Small intestine (tissue), 16 donors: ENCODE results near the gene SLC35B3. TPM values are rescaled to one million over a fixed set of nuclear protein-coding genes. Genes with fewer than 3 reads are reported as not detected.
A peak's percentile ranks its signal among the peaks of the same experiment; 100 is the strongest.

Source experiments
- DNase-seq, 2 donors: peaks; one replicate each; pipeline versions ENCODE4 v3.0.0 to v3.0.0-alpha.2; 2013
- FAIRE-seq: peaks from 2 replicates; lab custom pipeline; 2012; peaks lifted over from hg19 to GRCh38; lab: Jason Lieb, UNC
- H3K27ac ChIP-seq, 3 donors: one replicate each; pipeline ENCODE4 v1.5.1; 2013; ENCODE audit warnings: low read length in 2 of 3, mild to moderate bottlenecking in 2 of 3, control low read depth in 1 of 3, inconsistent platforms in 1 of 3, low read depth in 1 of 3, moderate library complexity in 1 of 3
- H3K27me3 ChIP-seq, 3 donors: one replicate each; pipeline ENCODE4 v1.6.1; 2013; ENCODE audit warnings: low read length in 3 of 3, inconsistent platforms in 1 of 3; ENCODE audit not compliant: control insufficient read depth in 3 of 3, insufficient read depth in 3 of 3
- H3K36me3 ChIP-seq, 3 donors: one replicate each; pipeline ENCODE4 v1.6.1; 2013; ENCODE audit warnings: low read length in 3 of 3, inconsistent platforms in 1 of 3, low read depth in 1 of 3, mild to moderate bottlenecking in 1 of 3, moderate library complexity in 1 of 3; ENCODE audit not compliant: control insufficient read depth in 3 of 3, insufficient read depth in 2 of 3
- H3K4me1 ChIP-seq, 3 donors: one replicate each; pipeline ENCODE4 v1.6.1; 2013; ENCODE audit warnings: low read length in 2 of 3, inconsistent platforms in 1 of 3, low read depth in 1 of 3, mild to moderate bottlenecking in 1 of 3, moderate library complexity in 1 of 3; ENCODE audit not compliant: control insufficient read depth in 3 of 3, insufficient read depth in 2 of 3
- H3K4me3 ChIP-seq, 3 donors: one replicate each; pipeline ENCODE4 v1.5.1; 2013; ENCODE audit warnings: low read length in 3 of 3, control low read depth in 1 of 3, inconsistent platforms in 1 of 3, low read depth in 1 of 3, mild to moderate bottlenecking in 1 of 3, moderate library complexity in 1 of 3
- H3K9me3 ChIP-seq, 2 donors: one replicate each; pipeline ENCODE4 v1.6.1; 2013; ENCODE audit warnings: low read depth in 1 of 2, low read length in 1 of 2; ENCODE audit not compliant: control insufficient read depth in 2 of 2, insufficient read depth in 1 of 2
- WGBS, 3 donors: extraction: QIAGEN DNeasy Blood & Tissue Kit; methylation state at CpG; one replicate each; pipeline ENCODE4 v1.1.7; 2013; 5-methylcytosine and 5-hydroxymethylcytosine counted together
- long read RNA-seq, 10 donors: transcript quantifications; one replicate each; lab custom pipeline, GENCODE V29; 2026
- polyA plus RNA-seq, 4 donors: library from polyadenylated mRNA; stranded (reverse) in 3 of 4; unstranded in 1 of 4; fragments of 200-250 nt in 3 of 4; fragments of 120-200 nt in 1 of 4; gene quantifications; one replicate each; pipeline versions ENCODE4 v1.2.1 to v1.2.3, GENCODE V29; 2013
- donor health status: healthy with polysubstance abuse.
- donor health status: control.
- donor health status: control.
- donor health status: Bipolar disorder and iron deficiency.
- donor health status: healthy.

SLC35B3 gene
- 10 to 100 TPM; 18.6 to 35.0 (median 20.3) TPM for polyA plus RNA-seq
- long read RNA-seq, donor 1, transcript SLC35B3-202 (11 exons, 1,973 nt), result major isoform, 8 of 24 reads
- long read RNA-seq, donor 1, partial matches to known transcripts, result 16 of 24 reads
- long read RNA-seq, donor 1, other reads (novel, unspliced or antisense), result 0 of 24 reads
- long read RNA-seq, donor 2, partial matches to known transcripts, result 0 of 3 reads
- long read RNA-seq, donor 2, other reads (novel, unspliced or antisense), result 0 of 3 reads
- long read RNA-seq, donor 3, partial matches to known transcripts, result 6 of 6 reads
- long read RNA-seq, donor 3, other reads (novel, unspliced or antisense), result 0 of 6 reads
- long read RNA-seq, donor 4, result 0 reads
- long read RNA-seq, donor 5, result 0 reads
- long read RNA-seq, donor 6, partial matches to known transcripts, result 0 of 1 reads
- long read RNA-seq, donor 6, other reads (novel, unspliced or antisense), result 0 of 1 reads
- long read RNA-seq, donor 7, partial matches to known transcripts, result 0 of 1 reads
- long read RNA-seq, donor 7, other reads (novel, unspliced or antisense), result 0 of 1 reads
- long read RNA-seq, donor 8, result 0 reads
- long read RNA-seq, donor 9, result 0 reads
- long read RNA-seq, donor 10, partial matches to known transcripts, result 5 of 8 reads
- long read RNA-seq, donor 10, other reads (novel, unspliced or antisense), result 0 of 8 reads

GRCh38 chr6:8435093-8435844 lies at the start of gene SLC35B3:
Gene SLC35B3, minus strand, starts transcription at chr6:8435545.
- Histone ChIP-seq H3K27ac (peak within 1 kb of the TSS; percentile 84 to 94 (median 91)), H3K4me1 (peaks cover 0 to 7% (median 2%) of the 10 kb centered on the region in 3 donors), H3K9me3 (no peaks in the 10 kb centered on the region), H3K4me3 (peak within 1 kb of the TSS; percentile 74 to 100 (median 82)), H3K36me3 (no peaks in the 10 kb centered on the region), H3K27me3 (no peaks in the 10 kb centered on the region)
- 1 to 2% (median 1%) methylated on average over 52 to 62 of the region's 62 CpGs for WGBS, 3 donors
- DNase-seq, result peak; percentile 93 to 97
- FAIRE-seq, result no peak

GRCh38 chr6:8483650-8484049 lies 48.3 kb upstream of the SLC35B3 start:
- no peak overlapping the region for H3K4me3 ChIP-seq
- H3K9me3 ChIP-seq, result no peaks in the 10 kb centered on the region
- no peak overlapping the region for H3K27ac ChIP-seq
- DNase-seq (no peak), FAIRE-seq (no peak)
- 61 to 71% (median 64%) methylated on average over 1 of the region's 1 CpG for WGBS, 3 donors
- H3K36me3 ChIP-seq, result no peaks in the 10 kb centered on the region
- H3K27me3 ChIP-seq, result no peaks in the 10 kb centered on the region
- H3K4me1 ChIP-seq, result no peaks in the 10 kb centered on the region

DNA sequence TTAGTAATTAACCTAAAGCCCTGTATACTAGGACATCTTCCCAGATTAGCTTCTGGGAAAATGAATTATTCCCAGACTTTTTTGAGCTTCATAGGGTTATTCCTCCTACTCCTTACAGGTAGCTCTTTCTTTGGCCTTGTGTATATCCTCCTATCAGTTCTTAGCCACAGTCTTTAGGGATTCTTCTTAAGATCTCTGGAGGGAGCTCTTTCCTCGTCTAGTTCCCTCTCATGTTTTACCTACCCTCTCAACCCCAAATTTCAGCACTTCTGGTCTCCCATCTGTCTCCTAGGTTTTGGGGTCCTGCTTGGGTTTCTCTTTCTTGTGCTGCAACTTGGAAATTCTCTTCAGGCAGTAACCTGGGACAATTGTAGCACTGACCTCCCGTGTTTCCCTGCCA lies 46.4 kb upstream of the SLC35B3 start:
- WGBS, 3 donors, result 36 to 49% (median 37%) methylated on average over 2 of the region's 2 CpGs
- no peak overlapping the region for H3K27ac ChIP-seq
- H3K4me1 ChIP-seq, result no peaks in the 10 kb centered on the region
- no peaks in the 10 kb centered on the region for H3K27me3 ChIP-seq
- FAIRE-seq, result no peak
- no peaks in the 10 kb centered on the region for H3K9me3 ChIP-seq
- no peaks in the 10 kb centered on the region for H3K36me3 ChIP-seq
- DNase-seq, result no peak
- H3K4me3 ChIP-seq, result no peak overlapping the region

DNA sequence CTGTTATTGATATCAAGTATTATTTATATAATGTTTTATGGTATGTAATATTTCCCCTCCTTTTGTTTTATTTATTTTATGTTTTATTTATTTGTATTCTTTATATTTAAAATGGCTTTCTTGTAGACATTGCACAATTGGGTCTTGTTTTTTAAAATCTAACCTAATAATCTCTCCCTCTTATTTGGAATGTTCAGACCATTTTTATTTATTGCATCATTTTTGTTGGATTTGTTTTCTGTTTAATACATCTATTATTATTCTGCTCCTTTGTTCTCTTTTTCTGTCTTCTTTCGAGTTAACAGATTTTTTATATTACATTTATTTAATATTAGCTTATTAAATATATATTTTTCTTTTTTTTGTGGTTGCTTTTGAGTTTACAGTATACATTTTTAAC lies 43.1 kb upstream of the SLC35B3 start:
- 74 to 84% (median 75%) methylated on average over 1 of the region's 1 CpG for WGBS, 3 donors
- no peaks in the 10 kb centered on the region for H3K4me1 ChIP-seq
- DNase-seq (no peak), FAIRE-seq (peak; percentile 82)
- no peak overlapping the region for H3K27ac ChIP-seq
- no peaks in the 10 kb centered on the region for H3K27me3 ChIP-seq
- H3K9me3 ChIP-seq, result no peaks in the 10 kb centered on the region
- no peaks in the 10 kb centered on the region for H3K36me3 ChIP-seq
- H3K4me3 ChIP-seq, result no peak overlapping the region

GRCh38 chr6:8476656-8477055 lies 41.3 kb upstream of the SLC35B3 start:
- FAIRE-seq (no peak), DNase-seq (no peak)
- Histone ChIP-seq H3K27me3 (no peaks in the 10 kb centered on the region), H3K36me3 (no peaks in the 10 kb centered on the region), H3K9me3 (no peaks in the 10 kb centered on the region), H3K4me3 (no peak overlapping the region), H3K27ac (no peak overlapping the region), H3K4me1 (no peaks in the 10 kb centered on the region)
- WGBS, 3 donors, result 38 to 58% (median 43%) methylated on average over 1 of the region's 1 CpG

- Histone ChIP-seq H3K9me3 (no peaks in the 10 kb centered on the region), H3K4me1 (no peaks in the 10 kb centered on the region), H3K27ac (no peak overlapping the region), H3K36me3 (no peaks in the 10 kb centered on the region), H3K27me3 (no peaks in the 10 kb centered on the region), H3K4me3 (no peak overlapping the region)
- DNase-seq (no peak), FAIRE-seq (no peak)
- WGBS, 3 donors, result 59 to 67% (median 60%) methylated on average over 6 of the region's 6 CpGs
Observed at GRCh38 chr6:8468552-8469356, 33.4 kb upstream of the SLC35B3 start.

DNA sequence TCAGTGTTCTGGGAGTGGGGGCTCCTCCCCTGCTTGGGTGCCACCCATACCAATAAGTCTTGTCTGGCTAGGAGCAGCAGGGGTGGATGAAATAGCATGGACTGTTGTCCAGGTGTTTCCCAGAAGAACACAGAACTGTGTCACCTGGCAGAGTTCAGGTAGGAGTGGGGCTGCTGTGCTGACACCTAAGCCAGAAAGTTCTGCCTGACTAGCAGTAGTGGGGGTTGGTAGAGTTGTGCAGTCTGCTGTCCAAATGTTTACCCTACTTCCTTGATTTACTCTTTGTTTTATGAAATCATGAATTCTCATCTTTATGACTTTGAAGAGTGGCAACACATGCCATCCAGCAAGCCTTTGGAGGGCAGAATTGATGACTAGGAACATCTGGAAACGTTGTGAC lies 27.3 kb upstream of the SLC35B3 start:
- no peaks in the 10 kb centered on the region for H3K27me3 ChIP-seq
- FAIRE-seq (no peak), DNase-seq (no peak)
- WGBS, 3 donors, result 32 to 53% (median 50%) methylated on average over 1 of the region's 1 CpG
- H3K9me3 ChIP-seq, result no peaks in the 10 kb centered on the region
- no peak overlapping the region for H3K4me3 ChIP-seq
- H3K36me3 ChIP-seq, result peaks cover 0 to 2% (median 0%) of the 10 kb centered on the region in 3 donors
- H3K4me1 ChIP-seq, result no peaks in the 10 kb centered on the region
- H3K27ac ChIP-seq, result no peak overlapping the region

DNA sequence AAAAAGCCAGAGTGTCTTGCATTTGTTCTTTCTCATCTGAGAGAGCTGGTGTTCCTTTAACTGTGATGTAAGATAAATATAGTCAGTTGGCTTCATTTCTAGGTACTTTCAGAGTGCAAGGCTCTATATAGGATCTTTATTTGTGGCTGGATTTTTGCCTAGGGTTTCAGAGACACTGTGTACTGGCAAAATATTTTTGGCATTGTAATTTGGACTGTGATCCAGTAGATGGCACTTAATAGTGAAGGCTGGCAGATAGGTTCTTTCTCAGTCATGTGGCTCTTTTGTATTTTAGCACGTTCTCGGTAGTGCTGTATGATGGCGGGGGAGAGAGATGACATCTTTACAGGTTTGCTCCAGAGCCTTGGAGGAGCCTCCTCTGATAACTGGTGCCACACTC lies 26.8 kb upstream of the SLC35B3 start:
- WGBS, 3 donors, result 89 to 97% (median 94%) methylated on average over 3 of the region's 3 CpGs
- H3K27ac ChIP-seq, result no peak overlapping the region

More for the DNA sequence above, 26.8 kb upstream of the SLC35B3 start:
- no peak for DNase-seq
- Histone ChIP-seq H3K4me3 (no peak overlapping the region), H3K36me3 (peaks cover 0 to 2% (median 0%) of the 10 kb centered on the region in 3 donors), H3K9me3 (no peaks in the 10 kb centered on the region), H3K4me1 (no peaks in the 10 kb centered on the region), H3K27me3 (no peaks in the 10 kb centered on the region)
- no peak for FAIRE-seq
